GM21737 (cell line): Measurements from ENCODE around the gene PROM1.

Source experiments
- ATAC-seq: cut with Tn5 transposase; IDR thresholded peaks from one replicate; pipeline ENCODE4 v1.9.1; 2021; ENCODE audit warnings: mild to moderate bottlenecking, moderate library complexity; ENCODE audit not compliant: unreplicated experiment

The PROM1 gene

GRCh38 chr4:16029262-16029661, 54.6 kb downstream of the PROM1 start:
- no peak for ATAC-seq

GRCh38 chr4:16027626-16028025, 56.2 kb downstream of the PROM1 start:
- no peak for ATAC-seq

DNA sequence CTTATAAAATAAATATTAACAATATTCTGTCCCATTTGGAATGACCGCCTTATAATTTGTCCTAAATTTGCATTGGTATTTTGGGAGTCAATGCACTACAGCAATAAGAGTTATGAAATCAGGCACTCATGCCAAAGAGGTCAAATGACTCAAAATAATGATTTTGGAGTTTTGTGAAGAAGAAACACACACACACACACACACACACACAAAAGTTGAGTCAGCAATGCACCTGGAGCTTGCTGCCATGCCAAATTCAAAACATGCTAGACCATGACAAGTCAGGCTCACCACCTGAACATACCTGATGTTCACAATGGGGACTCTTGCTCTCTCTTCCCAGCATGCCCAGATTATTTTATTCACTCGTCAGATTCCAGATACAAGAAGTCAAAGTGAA, 56.7 kb downstream of the PROM1 start:
- no peak for ATAC-seq

DNA sequence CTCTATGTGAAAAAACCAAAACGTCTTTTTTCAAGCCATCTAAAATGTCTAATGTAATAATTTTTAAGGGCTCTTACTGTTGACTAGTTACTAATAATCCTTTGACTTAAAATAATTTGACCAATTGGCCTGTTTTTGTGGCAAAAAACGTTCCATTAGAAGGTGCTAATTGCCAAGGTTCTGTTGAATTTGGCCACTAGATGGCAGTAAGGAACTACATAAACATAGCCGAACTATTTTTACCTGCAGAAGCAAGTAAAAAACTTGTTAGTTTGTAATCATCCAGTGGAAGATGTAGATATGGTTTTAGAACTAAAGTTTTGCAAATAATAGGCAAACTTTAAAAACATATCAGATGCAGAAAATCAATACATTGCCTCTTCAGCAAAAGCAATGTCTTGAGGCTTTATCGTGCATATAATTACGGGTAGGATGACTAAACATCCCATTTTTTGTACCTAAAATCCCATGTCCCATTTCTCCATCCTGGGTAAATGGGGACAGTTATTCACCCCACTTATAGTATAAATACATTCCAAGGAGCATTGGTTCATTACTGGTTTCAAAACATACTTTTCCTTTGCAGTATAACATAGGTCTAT, 57.6 kb downstream of the PROM1 start:
- ATAC-seq = no peak

GRCh38 chr4:16025268-16025667, 58.6 kb downstream of the PROM1 start:
- ATAC-seq = no peak

- ATAC-seq = no peak
Observed at GRCh38 chr4:16023776-16024408, 59.9 kb downstream of the PROM1 start.

GRCh38 chr4:16021804-16022560, 61.8 kb downstream of the PROM1 start:
- ATAC-seq = no peak

- no peak for ATAC-seq
Observed at GRCh38 chr4:16019649-16020048, 64.2 kb downstream of the PROM1 start.

DNA sequence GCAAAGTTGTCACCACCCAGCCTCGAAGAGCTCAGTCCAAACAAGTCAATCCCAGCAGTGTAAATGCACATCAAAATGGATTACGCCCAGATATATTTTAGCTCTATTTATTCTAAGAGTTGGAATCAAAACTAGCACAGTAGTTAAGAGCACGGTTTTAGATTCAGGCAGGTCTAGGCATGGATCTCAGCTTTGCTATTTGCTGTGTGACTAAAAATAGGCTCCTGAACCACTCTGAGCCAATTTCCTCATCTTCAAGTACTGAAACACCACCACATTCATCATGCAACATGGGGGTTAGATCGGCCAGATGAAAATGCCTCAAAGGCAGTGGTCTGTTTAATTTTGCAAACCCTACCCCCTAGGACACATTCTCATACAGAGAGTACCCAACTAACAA, 65.0 kb downstream of the PROM1 start:
- ATAC-seq = no peak

GRCh38 chr4:16018061-16018676, 65.7 kb downstream of the PROM1 start:
- no peak for ATAC-seq

DNA sequence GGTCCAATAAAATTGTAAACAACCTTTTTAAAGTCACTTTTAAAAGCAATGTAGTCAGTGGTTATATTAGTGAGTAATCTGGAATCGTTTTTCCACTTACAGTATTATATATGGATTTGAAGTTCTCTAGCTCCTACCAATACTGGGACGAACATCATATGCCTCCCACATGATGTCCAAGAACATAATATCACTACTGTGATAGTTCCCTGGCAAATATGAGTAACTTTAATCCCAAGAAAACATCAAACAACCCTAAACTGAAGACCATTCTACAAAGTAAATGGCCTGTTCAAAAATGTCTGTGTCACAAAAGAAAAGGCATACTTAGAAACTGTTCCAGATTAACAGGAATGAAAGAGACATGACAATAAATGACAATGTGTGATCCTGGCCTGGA, 67.3 kb downstream of the PROM1 start:
- ATAC-seq = no peak

DNA sequence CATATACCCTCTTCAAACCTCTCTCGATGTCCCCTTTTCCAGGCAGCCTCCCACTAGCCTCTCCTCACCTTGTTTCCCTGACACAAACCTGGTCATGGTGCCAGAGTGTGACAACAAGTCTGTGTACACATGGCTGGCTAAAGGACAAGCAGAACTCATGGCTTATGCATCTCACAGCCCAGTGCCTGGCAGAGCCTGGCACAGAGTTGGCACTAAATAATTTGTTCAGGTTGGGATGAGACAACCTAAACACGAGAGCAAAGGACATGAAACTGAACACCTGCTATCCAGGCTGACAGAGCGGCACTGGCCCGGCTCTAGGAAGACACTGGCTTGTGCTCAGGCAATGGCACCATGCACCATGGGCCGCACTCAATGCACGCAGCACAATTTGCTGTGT, 72.7 kb downstream of the PROM1 start:
- ATAC-seq = no peak

DNA sequence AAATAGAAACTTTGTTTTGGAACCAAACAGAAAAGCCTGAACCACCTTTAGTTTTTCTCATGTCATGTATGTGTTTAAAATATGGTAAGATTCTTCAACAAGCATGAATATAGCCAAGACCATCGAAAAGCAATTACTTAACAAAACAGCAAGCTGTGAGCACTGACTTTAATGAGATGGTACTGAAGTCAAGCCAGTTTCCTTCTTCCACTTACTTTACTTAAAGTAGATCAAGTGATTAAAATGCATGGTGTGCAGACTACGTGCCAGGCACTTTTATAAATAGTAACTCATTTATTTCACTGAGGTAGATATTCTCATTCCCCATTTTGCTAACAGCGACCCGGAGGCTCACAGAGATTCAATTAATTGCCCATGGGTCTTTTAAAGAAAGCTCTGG, 74.7 kb downstream of the PROM1 start:
- ATAC-seq = no peak

DNA sequence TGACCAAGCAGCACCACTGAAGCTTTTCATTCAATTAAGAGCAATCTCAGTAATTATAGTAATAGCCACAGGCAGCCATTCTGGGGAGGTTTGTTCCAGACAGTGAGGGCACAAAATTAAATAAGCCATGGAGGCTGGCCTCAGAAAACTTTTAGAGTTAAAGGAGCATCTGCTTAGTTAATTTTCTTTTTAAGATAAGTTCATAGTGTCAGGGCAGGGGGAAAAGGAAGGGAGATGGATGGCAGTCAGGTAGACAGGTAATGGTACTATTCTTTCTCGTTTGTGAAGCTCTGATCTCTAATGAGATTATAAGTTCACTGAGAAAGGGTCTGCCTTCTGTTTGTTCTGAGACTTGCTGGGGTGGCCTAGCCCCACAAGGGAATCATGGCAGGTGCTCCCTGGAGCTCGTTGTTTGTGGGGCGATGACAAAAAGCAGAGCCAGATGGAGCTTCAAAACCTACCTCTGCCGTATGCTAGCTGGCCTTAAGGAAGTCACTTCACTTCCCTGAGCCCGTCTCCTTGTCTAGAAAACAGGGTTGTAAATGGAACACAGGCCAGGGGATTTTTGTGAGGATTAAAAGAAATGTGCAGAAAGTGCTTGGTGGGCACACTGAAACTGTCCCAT, 76.2 kb downstream of the PROM1 start:
- ATAC-seq = no peak

DNA sequence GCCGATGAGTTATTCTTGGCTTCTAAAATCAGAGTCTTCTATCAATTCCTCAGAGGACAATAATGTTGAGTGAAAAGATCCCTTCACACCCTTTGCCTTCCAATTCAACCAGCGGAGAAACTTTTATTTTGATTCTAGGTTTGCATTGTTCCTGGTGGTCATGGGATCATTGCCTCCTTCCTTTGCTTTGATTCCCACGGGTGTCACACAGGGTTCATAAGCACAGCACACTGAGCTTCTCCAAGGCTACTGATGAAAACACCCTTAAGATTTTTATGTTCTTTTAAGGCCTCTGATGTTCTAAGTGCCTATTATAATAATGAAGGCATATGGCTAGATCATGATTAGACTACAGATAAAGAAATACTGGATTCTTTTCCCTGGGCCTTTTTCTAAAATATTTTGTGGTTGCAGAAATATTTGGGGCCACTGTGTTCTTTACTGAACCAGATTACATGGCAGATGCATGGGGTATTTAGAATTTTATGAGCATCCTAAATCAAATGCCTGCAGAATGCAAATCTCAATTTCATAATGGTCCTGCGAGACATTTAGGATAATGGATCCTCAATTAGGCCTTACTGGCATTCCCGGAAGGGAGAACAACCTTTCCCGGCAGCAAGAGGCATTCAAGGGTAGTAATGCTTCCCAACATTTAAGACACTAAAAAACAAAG, 76.9 kb downstream of the PROM1 start:
- ATAC-seq = no peak

GRCh38 chr4:16005676-16006075, 78.1 kb downstream of the PROM1 start:
- no peak for ATAC-seq

DNA sequence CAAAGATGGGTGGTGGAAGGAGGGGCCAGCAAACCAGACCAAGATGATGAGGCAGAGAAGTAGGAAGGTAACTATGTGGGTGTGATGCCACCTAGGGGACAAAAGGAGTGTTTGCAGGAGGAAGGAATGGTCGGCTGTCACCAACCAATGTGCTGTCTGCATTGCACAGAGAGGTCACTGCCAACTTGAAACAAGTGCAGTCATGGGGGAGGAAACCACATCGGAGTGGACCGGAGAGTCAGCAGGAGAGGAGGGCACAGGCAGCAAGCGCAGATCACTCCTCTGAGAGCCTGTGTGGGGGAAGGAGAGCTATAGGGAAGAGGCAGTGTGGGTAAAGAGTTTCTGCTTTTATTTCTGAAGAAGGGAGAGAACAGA, 82.4 kb downstream of the PROM1 start:
- peak; percentile 87 for ATAC-seq

DNA sequence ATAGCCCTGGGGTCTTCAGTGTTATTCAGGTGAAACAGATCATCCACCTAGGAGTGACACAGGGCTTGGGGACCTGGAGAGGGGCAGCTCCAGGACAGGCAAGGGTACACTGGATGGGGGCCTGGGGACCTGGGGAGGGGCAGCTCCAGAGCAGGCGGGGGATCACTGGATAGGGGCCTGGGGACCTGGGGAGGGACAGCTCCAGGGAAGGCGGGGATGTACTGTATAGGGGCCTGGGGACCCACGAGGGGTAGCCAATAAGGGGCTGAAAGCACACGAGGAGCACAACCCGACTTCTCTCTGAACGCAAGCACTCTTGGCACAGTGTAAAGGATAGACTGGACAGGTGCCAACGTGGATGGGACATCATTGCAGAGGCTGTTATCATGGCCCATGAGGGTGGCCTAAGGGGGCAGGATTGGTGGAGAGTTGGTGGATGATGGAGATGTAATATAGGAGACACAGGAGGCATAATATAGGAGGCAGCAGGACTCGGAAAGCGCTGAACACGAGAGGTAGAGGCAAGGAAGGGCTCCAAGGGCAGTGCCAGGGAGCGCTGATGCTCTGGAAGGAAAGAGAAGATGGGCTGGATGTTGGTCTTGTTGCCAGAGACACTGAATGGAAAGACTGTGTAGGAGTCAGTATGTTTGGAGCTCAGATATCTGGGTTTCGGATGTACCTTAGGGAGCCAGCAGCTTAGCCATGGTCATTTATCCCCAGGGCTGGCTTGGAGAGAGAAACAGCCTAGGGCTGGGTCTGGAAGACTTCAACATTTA, 82.9 kb downstream of the PROM1 start:
- ATAC-seq = no peak

GRCh38 chr4:15996773-15997172, 87.0 kb downstream of the PROM1 start:
- no peak for ATAC-seq

GRCh38 chr4:15995826-15996225, 88.0 kb downstream of the PROM1 start:
- no peak for ATAC-seq
